NT2/D1 (cell line): ENCODE data around the gene DUSP6.

ENCODE experiments used
- YY1 ChIP-seq: IDR thresholded peaks from 2 replicates; pipeline ENCODE4 v1.6.1; 2011; ENCODE audit not compliant: insufficient read length, insufficient read depth
- ZNF274 ChIP-seq: IDR thresholded peaks from 2 replicates; pipeline ENCODE4 v1.6.1; 2011; ENCODE audit warnings: mild to moderate bottlenecking, low read depth, low read length

- TF ChIP-seq ZNF274 (no peak), YY1 (no peak)
These were observed 33.8 kb upstream of the DUSP6 start for GRCh38 chr12:89386138-89386537.
